ENCODE measurements around the gene TOGARAM2.

Gene TOGARAM2

GRCh38 chr2:28980368-28981015 lies 606 bp upstream of the TOGARAM2 start:
- Mint-ChIP-seq H3K4me3 (no peak overlapping the region), H3K4me1 (no peaks in the 10 kb centered on the region), H3K9me3 (no peaks in the 10 kb centered on the region), H3K27ac (no peak overlapping the region), H3K27me3 (peaks cover 5% of the 10 kb centered on the region), H3K36me3 (peaks cover 1% of the 10 kb centered on the region)
- no peak for ATAC-seq (ENCODE audit: low read depth)
- DNase-seq (ENCODE audit: low spot score in 2 of 2) = no peak

DNA sequence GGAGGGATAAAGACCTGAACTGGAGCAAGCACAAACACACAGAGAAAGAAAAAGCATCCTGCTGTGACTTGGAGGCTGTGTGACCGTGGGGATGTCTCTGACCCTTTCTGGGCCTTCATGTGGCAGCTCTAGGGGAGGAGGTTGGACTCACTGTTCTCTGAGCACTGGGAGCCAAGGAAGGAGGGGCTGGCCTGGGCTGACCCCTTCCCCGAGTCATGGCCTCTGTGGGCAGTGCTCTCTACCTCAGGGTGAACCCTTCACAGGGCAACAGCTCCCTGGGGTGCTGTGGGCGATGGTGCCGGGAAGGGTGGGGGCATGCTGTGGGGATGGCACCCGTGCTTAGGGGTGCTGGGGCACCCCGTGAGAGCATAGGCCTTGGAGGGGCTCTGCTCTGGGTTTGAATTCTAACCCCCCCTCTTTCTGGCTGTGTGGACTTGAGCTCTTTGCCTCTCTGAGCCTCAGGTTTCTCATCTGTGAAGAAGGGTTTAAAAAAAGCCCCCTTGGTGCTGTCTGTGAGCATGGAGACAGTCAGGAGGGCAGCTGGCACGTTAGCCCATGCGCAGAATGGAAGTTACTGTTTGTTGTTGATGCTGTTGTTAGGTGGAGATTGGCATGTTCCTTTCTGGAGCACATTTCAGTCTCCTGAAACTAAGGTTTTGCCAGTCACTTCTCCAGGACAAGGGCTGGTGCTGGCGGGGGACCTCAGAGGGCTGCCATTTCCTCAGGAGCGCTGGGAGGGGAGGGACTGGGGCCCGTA lies 700 bp downstream of the TOGARAM2 start:
- H3K27me3 Mint-ChIP-seq = peaks cover 5% of the 10 kb centered on the region
- H3K36me3 Mint-ChIP-seq = peaks cover 1% of the 10 kb centered on the region
- no peak overlapping the region for H3K27ac Mint-ChIP-seq
- H3K4me3 Mint-ChIP-seq = no peak overlapping the region
- ATAC-seq (ENCODE audit: low read depth) (no peak), DNase-seq (ENCODE audit: low spot score in 2 of 2) (no peak)
- no peaks in the 10 kb centered on the region for H3K9me3 Mint-ChIP-seq
- H3K4me1 Mint-ChIP-seq = no peaks in the 10 kb centered on the region

- no peak overlapping the region for H3K4me3 Mint-ChIP-seq
- no peaks in the 10 kb centered on the region for H3K9me3 Mint-ChIP-seq
- ATAC-seq (ENCODE audit: low read depth) (no peak), DNase-seq (ENCODE audit: low spot score in 2 of 2) (no peak)
- H3K36me3 Mint-ChIP-seq = peaks cover 1% of the 10 kb centered on the region
- H3K4me1 Mint-ChIP-seq = no peaks in the 10 kb centered on the region
- H3K27ac Mint-ChIP-seq = no peak overlapping the region
- peaks cover 4% of the 10 kb centered on the region for H3K27me3 Mint-ChIP-seq
Measured at GRCh38 chr2:28982381-28982950, 1.4 kb downstream of the TOGARAM2 start.

DNA sequence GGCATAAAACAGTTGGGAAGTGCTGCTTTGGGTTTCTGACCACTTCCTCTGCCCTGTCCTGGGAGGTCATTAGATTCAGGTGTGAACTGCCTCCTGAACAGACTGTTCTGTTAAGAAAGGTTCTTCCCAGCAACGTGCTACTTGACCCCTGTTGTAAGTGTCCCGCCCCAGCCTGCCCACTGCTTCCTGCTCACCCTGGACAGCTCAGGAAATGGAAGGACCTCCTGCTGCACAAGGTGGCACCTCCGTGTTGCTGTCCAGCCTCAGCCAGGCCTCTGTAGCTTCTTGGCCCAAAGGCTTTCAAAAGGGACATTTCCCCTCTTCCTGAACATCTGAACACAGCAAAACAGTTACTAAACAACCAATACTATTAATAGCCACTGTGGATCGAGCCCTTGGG lies 5.3 kb downstream of the TOGARAM2 start:
- Mint-ChIP-seq H3K36me3 (peaks cover 1% of the 10 kb centered on the region), H3K4me3 (no peak overlapping the region), H3K4me1 (no peaks in the 10 kb centered on the region), H3K9me3 (no peaks in the 10 kb centered on the region), H3K27me3 (peaks cover 1% of the 10 kb centered on the region), H3K27ac (no peak overlapping the region)
- ATAC-seq (ENCODE audit: low read depth) (no peak), DNase-seq (ENCODE audit: low spot score in 2 of 2) (no peak)

GRCh38 chr2:28989973-28990372 lies 8.9 kb downstream of the TOGARAM2 start:
- Mint-ChIP-seq H3K4me1 (no peaks in the 10 kb centered on the region), H3K4me3 (no peak overlapping the region), H3K36me3 (peaks cover 1% of the 10 kb centered on the region), H3K27ac (no peak overlapping the region), H3K9me3 (no peaks in the 10 kb centered on the region), H3K27me3 (peaks cover 1% of the 10 kb centered on the region)
- ATAC-seq (ENCODE audit: low read depth) (no peak), DNase-seq (ENCODE audit: low spot score in 2 of 2) (no peak)

GRCh38 chr2:28990445-28990844 lies 9.3 kb downstream of the TOGARAM2 start:
- no peak for ATAC-seq (ENCODE audit: low read depth)
- no peak for DNase-seq (ENCODE audit: low spot score in 2 of 2)
- Mint-ChIP-seq H3K27ac (no peak overlapping the region), H3K4me1 (no peaks in the 10 kb centered on the region), H3K27me3 (peaks cover 1% of the 10 kb centered on the region), H3K9me3 (no peaks in the 10 kb centered on the region), H3K36me3 (no peaks in the 10 kb centered on the region), H3K4me3 (no peak overlapping the region)

DNA sequence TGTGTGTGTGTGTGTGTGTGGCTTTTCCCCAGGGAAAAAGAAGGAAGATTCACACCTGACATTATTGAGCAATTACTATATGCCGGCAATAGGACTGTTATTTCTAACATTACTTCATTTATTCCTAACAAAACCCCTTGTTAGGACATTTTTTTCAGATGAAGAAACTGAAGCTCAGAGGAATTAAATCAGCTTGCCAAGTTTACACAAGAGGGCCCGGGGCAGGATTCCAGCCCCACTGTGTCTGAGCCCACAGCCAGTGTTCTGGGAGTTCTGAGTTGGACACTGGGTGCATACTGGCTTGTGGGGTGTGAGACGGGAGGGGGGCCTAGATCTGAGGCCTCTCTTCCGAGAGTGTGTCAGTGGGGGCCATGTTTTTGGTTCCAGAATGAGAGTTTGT lies 9.9 kb downstream of the TOGARAM2 start:
- DNase-seq (ENCODE audit: low spot score in 2 of 2) (no peak), ATAC-seq (ENCODE audit: low read depth) (no peak)
- H3K4me1 Mint-ChIP-seq = no peaks in the 10 kb centered on the region
- no peak overlapping the region for H3K27ac Mint-ChIP-seq
- H3K36me3 Mint-ChIP-seq = no peaks in the 10 kb centered on the region
- peaks cover 1% of the 10 kb centered on the region for H3K27me3 Mint-ChIP-seq
- H3K4me3 Mint-ChIP-seq = no peak overlapping the region
- H3K9me3 Mint-ChIP-seq = no peaks in the 10 kb centered on the region

GRCh38 chr2:28991460-28991859 lies 10.4 kb downstream of the TOGARAM2 start:
- Mint-ChIP-seq H3K4me1 (no peaks in the 10 kb centered on the region), H3K9me3 (no peaks in the 10 kb centered on the region), H3K4me3 (no peak overlapping the region), H3K36me3 (no peaks in the 10 kb centered on the region), H3K27me3 (peaks cover 1% of the 10 kb centered on the region), H3K27ac (no peak overlapping the region)
- DNase-seq (ENCODE audit: low spot score in 2 of 2) (no peak), ATAC-seq (ENCODE audit: low read depth) (no peak)

DNA sequence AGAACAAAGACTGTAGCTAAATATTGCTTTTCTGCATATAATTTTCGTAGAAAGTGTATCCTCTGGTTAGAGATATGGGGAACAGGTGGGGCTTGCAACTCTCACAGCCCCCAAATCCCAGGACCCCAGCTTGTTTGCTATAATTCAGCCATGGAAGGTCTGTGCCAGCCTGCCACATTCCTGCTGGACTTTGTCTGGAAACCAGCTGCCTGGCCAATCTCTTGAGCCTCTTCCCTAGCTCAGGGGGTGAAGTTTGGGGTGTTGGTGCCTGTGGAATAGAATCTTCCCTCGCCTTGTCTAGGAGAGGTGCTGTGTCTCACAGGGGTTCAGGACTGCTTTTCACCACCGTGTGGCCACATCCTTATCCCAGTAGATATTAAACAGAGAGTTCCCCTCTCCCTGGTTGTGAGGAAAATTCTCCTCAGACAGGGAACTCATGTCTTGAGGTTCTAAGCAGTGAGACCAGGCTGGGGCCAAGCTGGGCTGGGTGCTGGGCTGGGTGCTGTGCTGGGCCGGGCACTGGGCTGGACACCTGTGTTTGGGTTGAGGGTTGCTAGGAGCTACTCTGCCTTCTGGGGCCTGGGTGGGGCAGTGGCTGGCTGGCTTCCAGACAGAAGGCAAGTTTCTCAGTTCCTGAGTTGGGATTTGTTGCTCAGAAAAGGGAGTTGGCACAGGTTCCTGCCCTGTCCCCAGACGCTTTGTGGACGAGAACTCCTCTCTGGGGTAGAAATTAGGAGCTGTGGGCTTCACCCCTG lies 12.3 kb downstream of the TOGARAM2 start:
- H3K27ac Mint-ChIP-seq = no peak overlapping the region
- no peak overlapping the region for H3K4me3 Mint-ChIP-seq
- no peaks in the 10 kb centered on the region for H3K36me3 Mint-ChIP-seq

GRCh38 chr2:28994074-28994473 lies 13.0 kb downstream of the TOGARAM2 start:
- Mint-ChIP-seq H3K27me3 (peaks cover 6% of the 10 kb centered on the region), H3K36me3 (no peaks in the 10 kb centered on the region), H3K4me3 (no peak overlapping the region), H3K9me3 (no peaks in the 10 kb centered on the region), H3K4me1 (no peaks in the 10 kb centered on the region), H3K27ac (no peak overlapping the region)
- ATAC-seq (ENCODE audit: low read depth) = no peak
- DNase-seq (ENCODE audit: low spot score in 2 of 2) = no peak

More for the DNA sequence above, 12.3 kb downstream of the TOGARAM2 start:
- H3K4me1 Mint-ChIP-seq = no peaks in the 10 kb centered on the region
- peaks cover 6% of the 10 kb centered on the region for H3K27me3 Mint-ChIP-seq
- DNase-seq (ENCODE audit: low spot score in 2 of 2) (no peak), ATAC-seq (ENCODE audit: low read depth) (no peak)
- no peaks in the 10 kb centered on the region for H3K9me3 Mint-ChIP-seq

DNA sequence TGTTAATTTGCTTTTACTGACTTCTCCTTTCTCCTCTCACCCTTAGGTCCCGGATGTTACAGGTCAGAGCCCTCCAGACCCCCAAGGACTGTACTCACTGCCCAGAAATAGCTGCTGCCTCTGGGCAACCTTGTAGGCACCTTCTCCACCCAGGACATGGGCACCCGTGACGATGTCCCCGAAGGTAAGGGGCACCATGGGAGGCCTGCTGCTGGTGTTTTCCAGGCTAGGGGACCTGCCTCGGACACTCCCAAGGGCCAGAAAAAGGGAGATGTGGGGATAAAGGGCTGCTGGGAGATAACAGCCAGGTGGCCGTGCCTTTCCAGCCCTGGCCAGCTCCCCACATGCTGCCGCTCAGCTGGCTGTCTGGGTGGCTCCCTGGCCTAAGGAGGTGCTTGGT lies 13.6 kb downstream of the TOGARAM2 start:
- H3K4me1 Mint-ChIP-seq = no peaks in the 10 kb centered on the region
- H3K36me3 Mint-ChIP-seq = no peaks in the 10 kb centered on the region
- peaks cover 6% of the 10 kb centered on the region for H3K27me3 Mint-ChIP-seq
- ATAC-seq (ENCODE audit: low read depth) (no peak), DNase-seq (ENCODE audit: low spot score in 2 of 2) (no peak)
- H3K27ac Mint-ChIP-seq = no peak overlapping the region
- H3K4me3 Mint-ChIP-seq = no peak overlapping the region
- H3K9me3 Mint-ChIP-seq = no peaks in the 10 kb centered on the region

GRCh38 chr2:28995765-28996750 lies 15.0 kb downstream of the TOGARAM2 start:
- no peaks in the 10 kb centered on the region for H3K9me3 Mint-ChIP-seq
- H3K4me3 Mint-ChIP-seq = no peak overlapping the region
- H3K27ac Mint-ChIP-seq = no peak overlapping the region
- peaks cover 6% of the 10 kb centered on the region for H3K27me3 Mint-ChIP-seq
- H3K36me3 Mint-ChIP-seq = no peaks in the 10 kb centered on the region
- no peak for DNase-seq (ENCODE audit: low spot score in 2 of 2)
- H3K4me1 Mint-ChIP-seq = peaks cover 4% of the 10 kb centered on the region
- no peak for ATAC-seq (ENCODE audit: low read depth)

- DNase-seq (ENCODE audit: low spot score in 2 of 2) (no peak), ATAC-seq (ENCODE audit: low read depth) (no peak)
- Mint-ChIP-seq H3K27ac (peak overlapping the region; percentile 42), H3K4me1 (peaks cover 4% of the 10 kb centered on the region), H3K36me3 (no peaks in the 10 kb centered on the region), H3K4me3 (no peak overlapping the region), H3K9me3 (no peaks in the 10 kb centered on the region), H3K27me3 (peaks cover 6% of the 10 kb centered on the region)
Measured at GRCh38 chr2:28997237-28997846, 16.2 kb downstream of the TOGARAM2 start.

All from memory B cell (primary cell).